Hepatocyte (in vitro differentiated cells): ENCODE results near the gene PTPRT. TPM values are rescaled to one million over a fixed set of nuclear protein-coding genes. Genes with fewer than 3 reads are reported as not detected.

Source experiments
- DNase-seq: peaks from one replicate; pipeline ENCODE4 v3.0.0-alpha.2; 2016; ENCODE audit warnings: low spot score
- H2AFZ ChIP-seq: fragments of 200-600 bp; sonication (generic); 2 replicates; pipeline ENCODE4 v1.6.0; 2016; ENCODE audit warnings: antibody characterized with exemption, mild to moderate bottlenecking
- H3K27ac ChIP-seq: fragments of 200-600 bp; sonication (generic); 2 replicates; pipeline ENCODE4 v1.5.1; 2016; ENCODE audit warnings: mild to moderate bottlenecking
- H3K27me3 ChIP-seq: fragments of 200-600 bp; sonication (generic); 2 replicates; pipeline ENCODE4 v1.6.1; 2016
- H3K36me3 ChIP-seq: fragments of 200-600 bp; sonication (generic); replicated peaks from 2 replicates; pipeline ENCODE4 v1.5.1; 2016; ENCODE audit warnings: low read depth; ENCODE audit not compliant: insufficient read depth
- H3K4me1 ChIP-seq: fragments of 200-600 bp; sonication (generic); 2 replicates; pipeline ENCODE4 v1.5.1; 2016; ENCODE audit warnings: mild to moderate bottlenecking, moderate library complexity; ENCODE audit not compliant: insufficient read depth
- H3K4me2 ChIP-seq: fragments of 200-600 bp; sonication (generic); 2 replicates; pipeline ENCODE4 v1.6.0; 2016
- H3K4me3 ChIP-seq: fragments of 200-600 bp; sonication (generic); 2 replicates; pipeline ENCODE4 v1.5.1; 2016; ENCODE audit warnings: mild to moderate bottlenecking
- H3K79me2 ChIP-seq: fragments of 200-600 bp; sonication (generic); 2 replicates; pipeline ENCODE4 v1.6.0; 2017; ENCODE audit warnings: mild to moderate bottlenecking
- H3K9me2 ChIP-seq: fragments of 200-600 bp; sonication (generic); replicated peaks from 2 replicates; pipeline ENCODE4 v1.6.0; 2017; ENCODE audit warnings: mild to moderate bottlenecking; ENCODE audit not compliant: insufficient read depth
- H3K9me3 ChIP-seq: fragments of 200-600 bp; sonication (generic); 2 replicates; pipeline ENCODE4 v1.5.1; 2016; ENCODE audit warnings: low read depth, mild to moderate bottlenecking
- H4K20me1 ChIP-seq: fragments of 200-600 bp; sonication (generic); 2 replicates; pipeline ENCODE4 v1.6.0; 2016; ENCODE audit warnings: mild to moderate bottlenecking; ENCODE audit not compliant: insufficient read depth, poor library complexity, severe bottlenecking
- EZH2 ChIP-seq: fragments of 200-600 bp; sonication (generic); IDR thresholded peaks from 2 replicates; pipeline ENCODE4 v1.6.1; 2016; ENCODE audit warnings: antibody characterized with exemption, mild to moderate bottlenecking, borderline replicate concordance
- EZH2phosphoT487 ChIP-seq: fragments of 200-600 bp; sonication (generic); IDR thresholded peaks from one replicate; pipeline ENCODE4 v1.6.1; 2018; ENCODE audit warnings: antibody characterized with exemption, mild to moderate bottlenecking, low read depth, moderate library complexity; ENCODE audit not compliant: unreplicated experiment, severe bottlenecking
- WGBS: methylation state at CpG from one replicate; pipeline ENCODE4 v1.1.6; 2016; ENCODE audit warnings: low lambda C conversion rate; ENCODE audit errors: missing lambda C conversion rate; 5-methylcytosine and 5-hydroxymethylcytosine counted together
- polyA plus RNA-seq: library from polyadenylated mRNA; unstranded; fragments of >200 nt; fragmentation: Nextera tagmentation; extraction: Ambion mirVana; gene quantifications from 2 replicates; pipeline ENCODE4 v1.2.1, GENCODE V29; 2016
- total RNA-seq: library from RNA; depleted of rRNA; stranded (reverse); fragments of >200 nt; gene quantifications from 2 replicates; pipeline ENCODE4 v1.2.3, GENCODE V29; 2014
- TF ChIP-seq, protein P1 (sequence below): fragments of 200-600 bp; sonication (generic); IDR thresholded peaks from 2 replicates; pipeline ENCODE4 v1.5.1; 2016; ENCODE audit warnings: antibody characterized with exemption, mild to moderate bottlenecking; ENCODE audit not compliant: poor library complexity

Gene PTPRT
- total and polyA plus RNA-seq, 2 experiments from 2014 or later = 0.47 to 0.83 TPM

DNA sequence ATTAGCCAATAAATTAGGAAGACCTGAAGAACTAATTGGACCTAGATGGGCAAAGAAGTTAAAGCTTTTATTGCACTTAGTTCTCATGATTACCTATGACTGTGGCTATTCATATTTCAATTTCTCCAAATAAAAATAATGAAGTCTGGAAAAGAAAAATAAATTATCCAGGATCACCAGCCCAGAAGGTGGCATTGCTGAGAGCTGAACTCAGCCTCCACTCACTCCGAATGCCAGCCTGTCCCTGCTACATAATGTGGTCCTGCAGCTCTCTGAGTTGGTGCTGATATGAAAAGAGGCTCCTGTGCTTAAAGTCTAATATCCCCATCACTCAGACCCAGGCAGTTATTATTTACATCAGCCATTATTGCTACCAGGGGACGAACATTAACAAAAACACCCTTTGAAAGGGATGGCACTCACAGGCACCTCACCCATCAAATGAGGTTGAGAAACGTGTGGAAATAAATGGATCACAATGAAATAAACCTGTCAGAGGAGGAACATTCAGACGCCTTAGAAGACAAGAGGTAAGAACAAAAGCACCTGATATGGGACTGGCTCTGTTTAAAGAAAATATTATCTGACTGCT lies 921.8 kb downstream of the PTPRT start:
- no peak overlapping the region for H3K4me2 ChIP-seq
- H3K4me3 ChIP-seq = no peak overlapping the region
- no peak overlapping the region for H2AFZ ChIP-seq
- no peaks in the 10 kb centered on the region for H3K36me3 ChIP-seq
- H3K79me2 ChIP-seq = no peaks in the 10 kb centered on the region
- no peak for DNase-seq
- no peaks in the 10 kb centered on the region for H3K4me1 ChIP-seq
- H3K27ac ChIP-seq = no peak overlapping the region
- 80% methylated on average over 4 of the region's 4 CpGs for WGBS
- no peaks in the 10 kb centered on the region for H3K9me2 ChIP-seq
- TF ChIP-seq, protein P1, sequence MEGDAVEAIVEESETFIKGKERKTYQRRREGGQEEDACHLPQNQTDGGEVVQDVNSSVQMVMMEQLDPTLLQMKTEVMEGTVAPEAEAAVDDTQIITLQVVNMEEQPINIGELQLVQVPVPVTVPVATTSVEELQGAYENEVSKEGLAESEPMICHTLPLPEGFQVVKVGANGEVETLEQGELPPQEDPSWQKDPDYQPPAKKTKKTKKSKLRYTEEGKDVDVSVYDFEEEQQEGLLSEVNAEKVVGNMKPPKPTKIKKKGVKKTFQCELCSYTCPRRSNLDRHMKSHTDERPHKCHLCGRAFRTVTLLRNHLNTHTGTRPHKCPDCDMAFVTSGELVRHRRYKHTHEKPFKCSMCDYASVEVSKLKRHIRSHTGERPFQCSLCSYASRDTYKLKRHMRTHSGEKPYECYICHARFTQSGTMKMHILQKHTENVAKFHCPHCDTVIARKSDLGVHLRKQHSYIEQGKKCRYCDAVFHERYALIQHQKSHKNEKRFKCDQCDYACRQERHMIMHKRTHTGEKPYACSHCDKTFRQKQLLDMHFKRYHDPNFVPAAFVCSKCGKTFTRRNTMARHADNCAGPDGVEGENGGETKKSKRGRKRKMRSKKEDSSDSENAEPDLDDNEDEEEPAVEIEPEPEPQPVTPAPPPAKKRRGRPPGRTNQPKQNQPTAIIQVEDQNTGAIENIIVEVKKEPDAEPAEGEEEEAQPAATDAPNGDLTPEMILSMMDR = no peak
- TF ChIP-seq EZH2 (no peak), EZH2phosphoT487 (no peak)
- H3K9me3 ChIP-seq = no peaks in the 10 kb centered on the region
- no peaks in the 10 kb centered on the region for H4K20me1 ChIP-seq
- H3K27me3 ChIP-seq = no peaks in the 10 kb centered on the region

DNA sequence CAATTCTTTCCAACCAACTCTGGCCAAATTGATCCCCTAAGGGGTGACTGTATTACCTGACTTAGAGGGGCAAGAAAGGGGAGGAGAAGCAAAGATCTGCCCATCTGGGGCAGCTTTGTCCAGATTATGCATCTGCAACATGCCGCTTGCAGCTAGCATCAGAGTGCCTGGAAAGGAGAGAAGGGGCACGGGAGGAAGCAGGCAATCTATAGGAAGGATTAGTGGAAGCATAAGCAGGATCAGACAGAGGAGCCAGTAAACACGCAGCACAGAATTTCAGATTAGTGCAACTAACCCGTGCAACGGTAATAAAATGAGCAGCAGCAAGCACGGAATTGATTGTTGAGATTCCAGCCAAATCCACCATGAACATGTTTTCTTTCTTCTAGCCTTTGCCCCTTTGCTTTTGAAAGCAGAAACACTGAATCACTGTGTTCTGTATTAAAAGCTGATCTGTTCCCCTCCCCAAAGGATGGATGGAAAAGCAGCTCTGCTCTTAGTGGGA lies 927.9 kb downstream of the PTPRT start:
- Histone ChIP-seq H3K4me3 (no peak overlapping the region), H3K4me1 (no peaks in the 10 kb centered on the region), H3K79me2 (no peaks in the 10 kb centered on the region), H2AFZ (no peak overlapping the region), H3K27me3 (no peaks in the 10 kb centered on the region), H3K4me2 (no peak overlapping the region), H3K9me3 (no peaks in the 10 kb centered on the region), H4K20me1 (no peaks in the 10 kb centered on the region), H3K9me2 (no peaks in the 10 kb centered on the region), H3K36me3 (no peaks in the 10 kb centered on the region), H3K27ac (no peak overlapping the region)
- DNase-seq = no peak
- 68% methylated on average over 6 of the region's 6 CpGs for WGBS
- TF ChIP-seq EZH2phosphoT487 (no peak), EZH2 (no peak)
- TF ChIP-seq, protein P1 = no peak

DNA sequence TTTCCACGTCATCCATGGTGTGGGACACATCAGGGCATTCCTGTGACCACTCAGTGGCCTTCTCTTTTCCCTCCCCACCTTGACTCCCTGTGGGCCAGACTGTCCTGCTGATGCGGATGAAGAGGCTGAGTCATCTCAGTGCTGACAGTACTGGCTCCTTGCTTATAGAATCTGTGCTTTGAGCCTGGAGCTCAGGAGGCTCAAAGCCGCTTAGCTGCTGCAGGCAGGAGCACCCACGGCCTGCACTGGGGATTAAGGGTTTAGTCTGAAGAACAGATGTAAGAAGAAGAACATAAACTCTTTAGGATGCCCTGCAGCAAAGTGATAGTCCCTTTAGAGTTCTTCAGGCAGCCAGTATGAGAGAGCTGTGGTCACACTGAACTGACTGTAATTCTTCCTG lies 929.5 kb downstream of the PTPRT start:
- H2AFZ ChIP-seq = no peak overlapping the region
- H4K20me1 ChIP-seq = no peaks in the 10 kb centered on the region
- no peaks in the 10 kb centered on the region for H3K36me3 ChIP-seq
- no peaks in the 10 kb centered on the region for H3K9me2 ChIP-seq
- WGBS = 68% methylated on average over 4 of the region's 4 CpGs
- H3K27ac ChIP-seq = no peak overlapping the region
- H3K79me2 ChIP-seq = no peaks in the 10 kb centered on the region
- peak; percentile 39 for DNase-seq
- H3K9me3 ChIP-seq = no peaks in the 10 kb centered on the region
- TF ChIP-seq EZH2phosphoT487 = no peak
- TF ChIP-seq EZH2 = no peak
- TF ChIP-seq, protein P1 = no peak
- H3K27me3 ChIP-seq = no peaks in the 10 kb centered on the region
- no peak overlapping the region for H3K4me3 ChIP-seq
- no peak overlapping the region for H3K4me2 ChIP-seq
- H3K4me1 ChIP-seq = no peaks in the 10 kb centered on the region

DNA sequence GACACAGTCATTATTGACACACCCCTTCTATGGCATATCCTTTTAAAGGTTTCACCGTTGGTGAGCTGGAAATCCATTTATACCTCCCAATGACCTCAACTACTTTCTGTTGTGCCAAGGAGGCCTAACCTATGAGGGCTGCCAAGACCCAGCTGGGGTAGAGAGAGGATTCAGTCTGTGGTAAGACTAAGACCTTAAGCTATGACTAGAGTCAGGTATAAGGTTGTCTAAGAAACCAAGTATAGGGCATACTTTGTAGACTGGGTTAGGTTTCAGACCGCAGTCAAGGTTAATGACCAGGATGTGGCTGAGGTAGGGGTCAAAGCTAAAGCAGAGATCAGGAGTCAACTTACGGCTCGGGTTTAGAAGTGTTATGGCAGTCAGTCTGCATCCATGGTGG lies 930.3 kb downstream of the PTPRT start:
- Histone ChIP-seq H3K9me3 (no peaks in the 10 kb centered on the region), H3K4me3 (no peak overlapping the region), H3K9me2 (no peaks in the 10 kb centered on the region), H2AFZ (no peak overlapping the region), H3K4me2 (no peak overlapping the region), H3K36me3 (no peaks in the 10 kb centered on the region), H3K79me2 (no peaks in the 10 kb centered on the region), H3K4me1 (no peaks in the 10 kb centered on the region), H3K27ac (no peak overlapping the region), H3K27me3 (no peaks in the 10 kb centered on the region), H4K20me1 (no peaks in the 10 kb centered on the region)
- WGBS = 95% methylated on average over 4 of the region's 4 CpGs
- DNase-seq = no peak
- TF ChIP-seq EZH2 (no peak), EZH2phosphoT487 (no peak)
- TF ChIP-seq, protein P1 = no peak
